ENCODE results near the gene LCA5L.

Gene LCA5L

GRCh38 chr21:39445321-39446269 is at the start of gene LCA5L:
TSS of gene LCA5L (minus strand) at chr21:39445778. CDS start at chr21:39428493, 17,285 bp downstream.
- TF ChIP-seq CTCF (IDR thresholded peaks at IDR 0.05), result 0 out of 2 replicates have a peak, but pooled peaks have one; percentile 8

- no peak for TF ChIP-seq CTCF (IDR thresholded peaks at IDR 0.05)
These were observed 43.9 kb upstream of the LCA5L start for GRCh38 chr21:39489380-39489924.

GRCh38 chr21:39484711-39485276 is 39.2 kb upstream of the LCA5L start:
- no peak for TF ChIP-seq CTCF (IDR thresholded peaks at IDR 0.05)

- TF ChIP-seq CTCF (IDR thresholded peaks at IDR 0.05), result no peak
These were observed 38.3 kb upstream of the LCA5L start for GRCh38 chr21:39483917-39484316.

- no peak for TF ChIP-seq CTCF (IDR thresholded peaks at IDR 0.05)
These were observed 36.3 kb upstream of the LCA5L start for GRCh38 chr21:39481886-39482285.

GRCh38 chr21:39480271-39480670 is 34.7 kb upstream of the LCA5L start:
- TF ChIP-seq CTCF (IDR thresholded peaks at IDR 0.05), result no peak

GRCh38 chr21:39479814-39480182 is 34.2 kb upstream of the LCA5L start:
- no peak for TF ChIP-seq CTCF (IDR thresholded peaks at IDR 0.05)

Measured in LNCAP (cell line).